Endothelial cell of umbilical vein (primary cell): Measurements from ENCODE around the gene SLC25A44. TPM values are rescaled to one million over a fixed set of nuclear protein-coding genes. Genes with fewer than 3 reads are reported as not detected.

Source experiments
- BruUV-seq: library from RNA; stranded (reverse); fragments of 400-500 nt; replicated peaks from 2 replicates; lab custom pipeline; 2021; lab: Mats Ljungman, UMichigan
- CTCF ChIA-PET: fragments of 300-600, 350-600 bp; sonication (Branson Sonifier 250); formaldehyde crosslinking; loops from one replicate; lab custom pipeline; 2021; ENCODE audit warnings: antibody characterized with exemption, inconsistent platforms; lab: Charles Lee
- POLR2A ChIA-PET: fragments of 300-600, 350-600 bp; sonication (Branson Sonifier 250); formaldehyde crosslinking; loops from one replicate; lab custom pipeline; 2021; ENCODE audit warnings: antibody characterized with exemption, inconsistent platforms; lab: Charles Lee
- DNase-seq: peaks from one replicate; pipeline ENCODE4 v3.0.0-alpha.2; 2011; ENCODE audit warnings: low read depth, low spot score
- FAIRE-seq: peaks from 2 replicates; lab custom pipeline; 2011; peaks lifted over from hg19 to GRCh38; lab: Jason Lieb, UNC
- H2AFZ ChIP-seq: 2 replicates; pipeline ENCODE4 v1.6.0; 2012; ENCODE audit warnings: low read depth, low read length, control low read depth, inconsistent platforms
- H3K27ac ChIP-seq: 2 replicates; pipeline ENCODE4 v1.5.1; 2011; ENCODE audit warnings: low read depth, mild to moderate bottlenecking, control low read depth, low read length, moderate library complexity; ENCODE audit not compliant: insufficient read depth
- H3K27me3 ChIP-seq, 2 experiments: 2 replicates each; pipeline versions ENCODE4 v1.6.0 to v1.6.1; 2011; ENCODE audit warnings: low read length in 2 of 2, mixed read lengths in 1 of 2; ENCODE audit not compliant: control insufficient read depth in 2 of 2, insufficient read depth in 2 of 2
- H3K36me3 ChIP-seq, 2 experiments: 2 replicates in 1 of 2; 3 replicates in 1 of 2; pipeline ENCODE4 v1.5.1; 2011; ENCODE audit warnings: low read length in 2 of 2, mild to moderate bottlenecking in 1 of 2, moderate library complexity in 1 of 2; ENCODE audit not compliant: control insufficient read depth in 2 of 2, insufficient read depth in 2 of 2; ENCODE audit errors: extremely low read depth in 1 of 2
- H3K4me1 ChIP-seq: 3 replicates; pipeline ENCODE4 v1.5.1; 2011; ENCODE audit warnings: mild to moderate bottlenecking, low read length; ENCODE audit not compliant: control insufficient read depth, insufficient read depth; ENCODE audit errors: extremely low read depth
- H3K4me2 ChIP-seq: 2 replicates; pipeline ENCODE4 v1.6.1; 2011; ENCODE audit warnings: low read length, control low read depth, mixed read lengths; ENCODE audit not compliant: insufficient read depth
- H3K4me3 ChIP-seq, 3 experiments: fragments of 200-600 bp in 1 of 3; sonication (generic), shearing (Covaris generic) in 1 of 3; replicated peaks in 1 of 3; 2 replicates each; pipeline ENCODE4 v1.5.1; 2011 to 2016; ENCODE audit warnings: control low read depth in 3 of 3, low read length in 3 of 3, mild to moderate bottlenecking in 2 of 3, inconsistent platforms in 1 of 3, low read depth in 1 of 3, moderate library complexity in 1 of 3; ENCODE audit not compliant: insufficient read depth in 1 of 3
- H3K79me2 ChIP-seq: 2 replicates; pipeline ENCODE4 v1.6.0; 2012; ENCODE audit warnings: low read length, inconsistent platforms; ENCODE audit not compliant: control insufficient read depth, insufficient read depth
- H3K9ac ChIP-seq: replicated peaks from 2 replicates; pipeline ENCODE3; 2011; ENCODE audit warnings: low read length, control low read depth; ENCODE audit not compliant: insufficient read depth; ENCODE audit errors: extremely low read depth
- H3K9me1 ChIP-seq: replicated peaks from 3 replicates; pipeline ENCODE4 v1.6.0; 2011; ENCODE audit warnings: mild to moderate bottlenecking, low read length; ENCODE audit not compliant: control insufficient read depth, insufficient read depth; ENCODE audit errors: extremely low read depth
- H3K9me3 ChIP-seq: replicated peaks from 2 replicates; pipeline ENCODE4 v1.5.1; 2012; ENCODE audit warnings: low read length, inconsistent platforms; ENCODE audit not compliant: control insufficient read depth, insufficient read depth
- H4K20me1 ChIP-seq: replicated peaks from 2 replicates; pipeline ENCODE3; 2011; ENCODE audit warnings: mild to moderate bottlenecking, low read length; ENCODE audit not compliant: control insufficient read depth, insufficient read depth; ENCODE audit errors: extremely low read depth
- EZH2 ChIP-seq: IDR thresholded peaks from 2 replicates; pipeline ENCODE4 v1.6.1; 2012; ENCODE audit warnings: borderline replicate concordance, low read depth, mild to moderate bottlenecking, moderate library complexity, low read length, inconsistent platforms; ENCODE audit not compliant: severe bottlenecking
- FOS ChIP-seq: IDR thresholded peaks from 2 replicates; pipeline ENCODE4 v1.6.1; 2011; ENCODE audit warnings: mild to moderate bottlenecking, low read length, moderate library complexity, borderline replicate concordance; ENCODE audit not compliant: insufficient read depth
- GATA2 ChIP-seq: IDR thresholded peaks from 2 replicates; pipeline ENCODE4 v1.7.0; 2011; ENCODE audit warnings: low read depth, mild to moderate bottlenecking, moderate library complexity, mixed read lengths, low read length; ENCODE audit not compliant: insufficient read length, insufficient read depth
- JUN ChIP-seq: IDR thresholded peaks from 2 replicates; pipeline ENCODE4 v1.6.1; 2011; ENCODE audit warnings: borderline replicate concordance, low read depth; ENCODE audit not compliant: insufficient read length, insufficient read depth
- MYC ChIP-seq: IDR thresholded peaks from one replicate; pipeline ENCODE4 v1.6.1; 2011; ENCODE audit warnings: mild to moderate bottlenecking, low read depth, low read length
- POLR2A ChIP-seq: IDR thresholded peaks from 2 replicates; pipeline ENCODE4 v1.6.1; 2012; ENCODE audit warnings: low read depth, mild to moderate bottlenecking, control low read depth, low read length
- POLR2AphosphoS5 ChIP-seq: IDR thresholded peaks from 2 replicates; pipeline ENCODE4 v1.6.1; 2012; ENCODE audit warnings: low read depth, mild to moderate bottlenecking, control low read depth, low read length, moderate library complexity; ENCODE audit not compliant: insufficient read depth
- dilution Hi-C: fragments of 300-500 bp; cut with MboI; formaldehyde crosslinking; loops from one replicate; pipeline ENCODE4 v1.15.0; 2019; ENCODE audit warnings: low sequenced_read_pairs; ENCODE audit not compliant: extremely low pct_ligation_motif_present
- intact Hi-C: fragments of 100-400 bp; cut with micrococcal nuclease; formaldehyde crosslinking; loops from one replicate; pipeline ENCODE4 v1.10.0; 2022
- polyA plus RNA-seq, 4 experiments: library from polyadenylated mRNA; depleted of rRNA in 3 of 4; stranded (reverse) in 3 of 4; unstranded in 1 of 4; fragments of >200 nt; gene quantifications; 2 replicates each; pipeline versions ENCODE4 v1.2.1 to v1.2.3, GENCODE V29; 2011 to 2012; ENCODE audit warnings: missing spikeins in 1 of 4
- total RNA-seq: library from RNA; stranded (reverse); gene quantifications from 2 replicates; pipeline ENCODE4 v1.2.3, GENCODE V29; 2021
- TF ChIP-seq, protein P1 (sequence below): IDR thresholded peaks from 2 replicates; pipeline ENCODE4 v1.6.1; 2011; ENCODE audit not compliant: insufficient read depth, insufficient read length
- TF ChIP-seq, protein P2 (sequence below), 2 donors: IDR thresholded peaks; 1 replicate in 1 of 2; 2 replicates in 1 of 2; pipeline ENCODE4 v1.5.1; 2011; ENCODE audit warnings: low read length in 2 of 2, mild to moderate bottlenecking in 2 of 2, moderate library complexity in 2 of 2, control low read depth in 1 of 2, inconsistent platforms in 1 of 2, low read depth in 1 of 2; ENCODE audit not compliant: insufficient read depth in 1 of 2; ENCODE audit errors: extremely low read depth in 1 of 2

SLC25A44 gene
- total and polyA plus RNA-seq, 2 donors (not counting 3 experiments of a cell fraction or from before 2014, with no cell fraction given): 24.0 to 30.6 TPM

DNA sequence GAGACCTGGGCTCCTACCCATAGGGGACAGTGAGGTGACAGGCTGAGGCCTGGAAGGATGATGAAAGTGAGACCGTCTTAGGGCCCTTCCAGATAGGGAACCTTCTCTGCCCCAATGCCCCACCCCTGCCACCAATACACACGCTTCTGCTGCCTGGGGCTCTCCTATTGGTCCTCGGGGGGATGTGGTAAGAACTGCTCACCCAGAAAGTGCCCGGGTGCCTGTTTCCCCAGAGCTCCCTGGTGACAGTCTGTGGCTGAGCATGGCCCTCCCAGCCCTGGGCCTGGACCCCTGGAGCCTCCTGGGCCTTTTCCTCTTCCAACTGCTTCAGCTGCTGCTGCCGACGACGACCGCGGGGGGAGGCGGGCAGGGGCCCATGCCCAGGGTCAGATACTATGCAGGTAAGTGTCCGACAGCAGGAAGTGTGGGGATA, 39.6 kb upstream of the SLC25A44 start:
- no peak for DNase-seq
- Histone ChIP-seq H3K4me3 (no peak overlapping the region), H3K36me3 (no peaks in the 10 kb centered on the region), H4K20me1 (no peaks in the 10 kb centered on the region), H3K27ac (no peak overlapping the region), H3K79me2 (no peaks in the 10 kb centered on the region), H3K9me1 (no peaks in the 10 kb centered on the region), H3K9me3 (no peaks in the 10 kb centered on the region), H3K4me1 (no peaks in the 10 kb centered on the region), H3K27me3 (no peaks in the 10 kb centered on the region), H2AFZ (no peak overlapping the region), H3K9ac (no peak overlapping the region), H3K4me2 (no peak overlapping the region)
- TF ChIP-seq EZH2 (no peak), MYC (no peak), POLR2A (no peak), GATA2 (no peak), JUN (no peak), POLR2AphosphoS5 (no peak), FOS (no peak)
- TF ChIP-seq, protein P1, sequence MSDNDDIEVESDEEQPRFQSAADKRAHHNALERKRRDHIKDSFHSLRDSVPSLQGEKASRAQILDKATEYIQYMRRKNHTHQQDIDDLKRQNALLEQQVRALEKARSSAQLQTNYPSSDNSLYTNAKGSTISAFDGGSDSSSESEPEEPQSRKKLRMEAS: no peak
- TF ChIP-seq, protein P2, sequence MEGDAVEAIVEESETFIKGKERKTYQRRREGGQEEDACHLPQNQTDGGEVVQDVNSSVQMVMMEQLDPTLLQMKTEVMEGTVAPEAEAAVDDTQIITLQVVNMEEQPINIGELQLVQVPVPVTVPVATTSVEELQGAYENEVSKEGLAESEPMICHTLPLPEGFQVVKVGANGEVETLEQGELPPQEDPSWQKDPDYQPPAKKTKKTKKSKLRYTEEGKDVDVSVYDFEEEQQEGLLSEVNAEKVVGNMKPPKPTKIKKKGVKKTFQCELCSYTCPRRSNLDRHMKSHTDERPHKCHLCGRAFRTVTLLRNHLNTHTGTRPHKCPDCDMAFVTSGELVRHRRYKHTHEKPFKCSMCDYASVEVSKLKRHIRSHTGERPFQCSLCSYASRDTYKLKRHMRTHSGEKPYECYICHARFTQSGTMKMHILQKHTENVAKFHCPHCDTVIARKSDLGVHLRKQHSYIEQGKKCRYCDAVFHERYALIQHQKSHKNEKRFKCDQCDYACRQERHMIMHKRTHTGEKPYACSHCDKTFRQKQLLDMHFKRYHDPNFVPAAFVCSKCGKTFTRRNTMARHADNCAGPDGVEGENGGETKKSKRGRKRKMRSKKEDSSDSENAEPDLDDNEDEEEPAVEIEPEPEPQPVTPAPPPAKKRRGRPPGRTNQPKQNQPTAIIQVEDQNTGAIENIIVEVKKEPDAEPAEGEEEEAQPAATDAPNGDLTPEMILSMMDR (IDR thresholded peaks at IDR 0.05; ENCODE audit: extremely low read depth in 1 of 2, insufficient read depth in 1 of 2, low read depth in 1 of 2, low read length in 2 of 2): no peak
- FAIRE-seq: no peak
- intact Hi-C loops: no loop called here
- CTCF ChIA-PET: interaction anchor here (1.1 to 1.5 kb wide), 2 partner anchors 22 to 71 kb away, joined by 3 to 9 read pairs; no protein-coding TSS in a partner anchor
- BruUV-seq: no TSS peak
- POLR2A ChIA-PET: interaction anchor here (0.6 to 1.8 kb wide), 2 partner anchors 59 to 63 kb away, joined by 3 to 7 read pairs; partner anchors contain the start of gene PMF1
- dilution Hi-C loops: no loop called here
